HCT116 (cell line): Measurements from ENCODE around the gene GSK3A.

Experiments used
- CEBPB ChIP-seq: IDR thresholded peaks from 2 replicates; pipeline ENCODE4 v1.6.1; 2012; ENCODE audit warnings: low read depth
- CTCF ChIP-seq, 3 experiments: fragments of 200-600 bp in 1 of 3; sonication (generic) in 1 of 3; IDR thresholded peaks in 2 of 3; conservative IDR thresholded peaks in 1 of 3; 2 replicates each; pipeline ENCODE4 v1.5.1; 2012 to 2017; ENCODE audit warnings: low read depth in 2 of 3, low read length in 2 of 3, antibody characterized with exemption in 1 of 3, borderline replicate concordance in 1 of 3, control low read depth in 1 of 3, mild to moderate bottlenecking in 1 of 3, mixed read lengths in 1 of 3, mixed run types in 1 of 3, moderate library complexity in 1 of 3; ENCODE audit not compliant: insufficient read depth in 1 of 3
- EZH2 ChIP-seq: fragments of 200-600 bp; sonication (generic); IDR thresholded peaks from 2 replicates; pipeline ENCODE4 v1.6.1; 2017; ENCODE audit warnings: antibody characterized with exemption, mixed run types
- EZH2phosphoT487 ChIP-seq: fragments of 200-600 bp; IDR thresholded peaks from 2 replicates; pipeline ENCODE4 v1.6.1; 2018; ENCODE audit warnings: antibody characterized with exemption, borderline replicate concordance
- MAX ChIP-seq: IDR thresholded peaks from 2 replicates; pipeline ENCODE4 v1.6.1; 2012
- POLR2A ChIP-seq: IDR thresholded peaks from 2 replicates; pipeline ENCODE4 v1.7.0; 2011; ENCODE audit warnings: borderline replicate concordance; ENCODE audit not compliant: insufficient read depth, insufficient read length; ENCODE audit errors: extremely low read depth
- RAD21 ChIP-seq: IDR thresholded peaks from 2 replicates; pipeline ENCODE4 v1.6.1; 2012; ENCODE audit warnings: low read depth, mild to moderate bottlenecking
- REST ChIP-seq: IDR thresholded peaks from 2 replicates; pipeline ENCODE4 v1.6.1; 2012; ENCODE audit warnings: low read depth

- no peak for TF ChIP-seq RAD21
- no peak for TF ChIP-seq CTCF (IDR thresholded peaks at IDR 0.05 in 2 of 3, conservative IDR thresholded peaks at IDR 0.05 in 1 of 3; ENCODE audit: borderline replicate concordance in 1 of 3, insufficient read depth in 1 of 3, low read depth in 2 of 3, low read length in 2 of 3)
- no peak for TF ChIP-seq MAX
- TF ChIP-seq EZH2phosphoT487, result no peak
- TF ChIP-seq CEBPB, result no peak
- TF ChIP-seq POLR2A, result no peak
- no peak for TF ChIP-seq REST
- no peak for TF ChIP-seq EZH2
Measured at GRCh38 chr19:42189133-42189532, 53.3 kb downstream of the GSK3A start.
